ENCODE data around the gene ILKAP.

The ILKAP gene

GRCh38 chr2:238121511-238122286, 81.8 kb downstream of the ILKAP start:
- no peak for DNase-seq

GRCh38 chr2:238120463-238121298, 82.8 kb downstream of the ILKAP start:
- peak; percentile 83 for DNase-seq
